B cell (primary cell): ENCODE results near the gene PLA2G2E. TPM values are rescaled to one million over a fixed set of nuclear protein-coding genes. Genes with fewer than 3 reads are reported as not detected.

Experiments used
- ATAC-seq: fragments of 200-7000 bp; cut with Tn5 transposase; one replicate; pipeline ENCODE4 v1.10.0; 2021; ENCODE audit warnings: low read depth, mild to moderate bottlenecking, moderate number of reproducible peaks, moderate library complexity
- CTCF ChIA-PET: fragments of 350-600 bp; sonication (Branson Sonifier 250); formaldehyde crosslinking; loops from one replicate; lab custom pipeline; 2021; ENCODE audit warnings: antibody characterized with exemption, inconsistent platforms; lab: Charles Lee
- POLR2A ChIA-PET: fragments of 350-600 bp; sonication (Branson Sonifier 250); formaldehyde crosslinking; loops from one replicate; lab custom pipeline; 2021; ENCODE audit warnings: antibody characterized with exemption; lab: Charles Lee
- DNase-seq: peaks from one replicate; pipeline ENCODE4 v3.0.0; 2013
- H2AFZ ChIP-seq: 2 replicates; pipeline ENCODE4 v1.6.1; 2012; ENCODE audit warnings: mild to moderate bottlenecking, low read depth, low read length; ENCODE audit not compliant: insufficient read depth, poor library complexity, severe bottlenecking
- H3K27ac ChIP-seq, 2 donors: 1 replicate in 1 of 2; 2 replicates in 1 of 2; pipeline ENCODE4 v1.5.1; 2012 to 2013; ENCODE audit warnings: low read length in 2 of 2, mild to moderate bottlenecking in 2 of 2, moderate library complexity in 1 of 2
- H3K27me3 ChIP-seq, 4 experiments: fragments of 200-600 bp in 1 of 4; sonication (generic) in 1 of 4; replicated peaks in 1 of 4; 1 replicate in 2 of 4; 2 replicates in 2 of 4; pipeline versions ENCODE4 v1.6.1 to v1.7.0; 2013 to 2016; ENCODE audit warnings: low read length in 3 of 4, mild to moderate bottlenecking in 2 of 4, mixed read lengths in 1 of 4, moderate library complexity in 1 of 4; ENCODE audit not compliant: insufficient read depth in 4 of 4, control insufficient read depth in 3 of 4; ENCODE audit errors: control extremely low read depth in 1 of 4
- H3K36me3 ChIP-seq, 2 experiments: replicated peaks in 1 of 2; 1 replicate in 1 of 2; 2 replicates in 1 of 2; pipeline versions ENCODE4 v1.6.1 to v1.7.1; 2013; ENCODE audit warnings: low read length in 1 of 2; ENCODE audit not compliant: insufficient read depth in 2 of 2, control insufficient read depth in 1 of 2; ENCODE audit errors: control extremely low read depth in 1 of 2, extremely low read depth in 1 of 2
- H3K4me1 ChIP-seq, 2 donors: fragments of 200-600 bp in 1 of 2; sonication (generic) in 1 of 2; 1 replicate in 1 of 2; 2 replicates in 1 of 2; pipeline versions ENCODE4 v1.5.1 to v1.6.1; 2013 to 2017; ENCODE audit warnings: low read length in 2 of 2; ENCODE audit not compliant: control insufficient read depth in 2 of 2, insufficient read depth in 2 of 2
- H3K4me2 ChIP-seq: replicated peaks from 2 replicates; pipeline ENCODE3; 2012; ENCODE audit warnings: mild to moderate bottlenecking, low read depth, low read length; ENCODE audit not compliant: poor library complexity, severe bottlenecking
- H3K4me3 ChIP-seq, 5 experiments: fragments of 200-600 bp in 1 of 5; sonication (generic) in 1 of 5; 1 replicate in 3 of 5; 2 replicates in 2 of 5; pipeline versions ENCODE4 v1.5.1 to v1.7.0; 2011 to 2016; ENCODE audit warnings: low read length in 4 of 5, mild to moderate bottlenecking in 4 of 5, low read depth in 2 of 5, control low read depth in 1 of 5, moderate library complexity in 1 of 5; ENCODE audit not compliant: insufficient read depth in 1 of 5; ENCODE audit errors: control extremely low read depth in 1 of 5, extremely low read depth in 1 of 5
- H3K79me2 ChIP-seq: fragments of 200-600 bp; sonication (generic); one replicate; pipeline ENCODE4 v1.6.0; 2016; ENCODE audit warnings: low read length; ENCODE audit not compliant: control insufficient read depth, insufficient read depth
- H3K9ac ChIP-seq: fragments of 200-600 bp; sonication (generic); 2 replicates; pipeline ENCODE4 v1.6.1; 2017; ENCODE audit warnings: mild to moderate bottlenecking, low read length, moderate library complexity
- H3K9me3 ChIP-seq, 3 donors: one replicate each; pipeline versions ENCODE4 v1.6.1 to v1.7.1; 2013; ENCODE audit warnings: low read length in 2 of 3; ENCODE audit not compliant: control insufficient read depth in 2 of 3, insufficient read depth in 1 of 3; ENCODE audit errors: control extremely low read depth in 1 of 3
- H4K20me1 ChIP-seq: 2 replicates; pipeline ENCODE4 v1.6.0; 2012; ENCODE audit warnings: mild to moderate bottlenecking, low read length; ENCODE audit not compliant: insufficient read depth, control insufficient read depth, poor library complexity, severe bottlenecking
- H3K27ac Mint-ChIP-seq: one replicate; pipeline ENCODE4 v1.8.0; 2021; ENCODE audit warnings: mixed read lengths
- H3K27me3 Mint-ChIP-seq: one replicate; pipeline ENCODE4 v1.8.0; 2021; ENCODE audit warnings: mixed read lengths
- H3K4me1 Mint-ChIP-seq: one replicate; pipeline ENCODE4 v1.8.0; 2021; ENCODE audit warnings: mixed read lengths
- H3K4me3 Mint-ChIP-seq: one replicate; pipeline ENCODE4 v1.8.0; 2021; ENCODE audit warnings: mixed read lengths
- H3K9me3 Mint-ChIP-seq: one replicate; pipeline ENCODE4 v1.8.0; 2022; ENCODE audit warnings: mixed read lengths; ENCODE audit not compliant: insufficient read depth
- CTCF ChIP-seq: fragments of 200-600 bp; IDR thresholded peaks from one replicate; pipeline ENCODE4 v1.8.0; 2022; ENCODE audit warnings: antibody characterized with exemption, mild to moderate bottlenecking
- EZH2 ChIP-seq: IDR thresholded peaks from 2 replicates; pipeline ENCODE4 v1.6.1; 2012; ENCODE audit warnings: borderline replicate concordance, low read depth, mild to moderate bottlenecking, moderate library complexity, low read length; ENCODE audit not compliant: insufficient read depth, poor library complexity, severe bottlenecking
- WGBS: methylation state at CpG from one replicate; pipeline ENCODE4 v1.1.5; 2013; ENCODE audit warnings: missing lambda C conversion rate; ENCODE audit not compliant: insufficient coverage; 5-methylcytosine and 5-hydroxymethylcytosine counted together
- intact Hi-C: fragments of 100-400 bp; cut with micrococcal nuclease; formaldehyde crosslinking; loops from one replicate; pipeline ENCODE4 v1.10.0; 2022
- polyA plus RNA-seq: library from polyadenylated mRNA; depleted of rRNA; stranded (reverse); fragments of >200 nt; gene quantifications from 2 replicates; pipeline ENCODE4 v1.2.3, GENCODE V29; 2012
- total RNA-seq, 2 donors: library from RNA; stranded (reverse); fragments of 120-200 nt in 1 of 2; gene quantifications; 1 replicate in 1 of 2; 2 replicates in 1 of 2; pipeline versions ENCODE4 v1.2.3 to v1.2.4, GENCODE V29; 2013 to 2022

The PLA2G2E gene
- total and polyA plus RNA-seq, 2 donors (not counting 1 experiment from before 2014, with no cell fraction given): not detected

GRCh38 chr1:19940486-19941205 is 17.2 kb upstream of the PLA2G2E start:
- H3K9me3 ChIP-seq: no peaks in the 10 kb centered on the region
- no peak overlapping the region for H3K27ac ChIP-seq
- ATAC-seq: no peak
- no peak overlapping the region for H2AFZ ChIP-seq
- 69% methylated on average over 5 of the region's 7 CpGs for WGBS
- intact Hi-C loops: no loop called here
- no peak for TF ChIP-seq CTCF
- TF ChIP-seq EZH2: no peak
- H3K79me2 ChIP-seq: no peaks in the 10 kb centered on the region
- peaks cover 0 to 3% of the 10 kb centered on the region in 2 donors for H3K4me1 ChIP-seq
- H3K4me3 Mint-ChIP-seq: no peak overlapping the region
- H3K4me2 ChIP-seq: no peak overlapping the region
- peaks cover 4% of the 10 kb centered on the region for H3K27me3 Mint-ChIP-seq
- no peak for DNase-seq
- peaks cover 0 to 5% (median 0%) of the 10 kb centered on the region in 4 experiments for H3K27me3 ChIP-seq
- H3K27ac Mint-ChIP-seq: no peak overlapping the region
- H3K9me3 Mint-ChIP-seq: no peaks in the 10 kb centered on the region
- no peak overlapping the region for H3K9ac ChIP-seq
- POLR2A ChIA-PET: no interaction called here
- no peaks in the 10 kb centered on the region for H3K36me3 ChIP-seq
- H3K4me3 ChIP-seq: no peak overlapping the region
- no peaks in the 10 kb centered on the region for H4K20me1 ChIP-seq
- peaks cover 3% of the 10 kb centered on the region for H3K4me1 Mint-ChIP-seq
- CTCF ChIA-PET: no interaction called here

- Histone ChIP-seq H3K9me3 (peaks cover 0 to 14% (median 0%) of the 10 kb centered on the region in 3 donors), H3K27me3 (no peaks in the 10 kb centered on the region), H4K20me1 (no peaks in the 10 kb centered on the region), H3K4me3 (no peak overlapping the region), H3K27ac (no peak overlapping the region), H3K79me2 (no peaks in the 10 kb centered on the region), H3K9ac (no peak overlapping the region), H3K36me3 (no peaks in the 10 kb centered on the region), H3K4me2 (no peak overlapping the region), H3K4me1 (peaks cover 0 to 3% of the 10 kb centered on the region in 2 donors), H2AFZ (no peak overlapping the region)
- no peak for DNase-seq
- ChIA-PET CTCF (interaction anchor here (1.9 kb wide), 1 partner anchor 21 kb away, joined by 4 read pairs; no protein-coding TSS in a partner anchor), POLR2A (no interaction called here)
- Mint-ChIP-seq H3K27ac (no peak overlapping the region), H3K27me3 (no peaks in the 10 kb centered on the region), H3K9me3 (no peaks in the 10 kb centered on the region), H3K4me1 (peaks cover 3% of the 10 kb centered on the region), H3K4me3 (no peak overlapping the region)
- TF ChIP-seq CTCF: no peak
- no peak for TF ChIP-seq EZH2
- intact Hi-C loops: no loop called here
- 71% methylated on average over 1 of the region's 1 CpG for WGBS
- ATAC-seq: no peak
Measured at GRCh38 chr1:19938472-19938871, 15.1 kb upstream of the PLA2G2E start.
